GM18520 (cell line): ENCODE data around the gene ATRNL1.

Experiments
- ATAC-seq: cut with Tn5 transposase; IDR thresholded peaks from one replicate; pipeline ENCODE4 v1.9.1; 2021; ENCODE audit not compliant: unreplicated experiment

Gene ATRNL1

GRCh38 chr10:115942101-115942500, 848.9 kb downstream of the ATRNL1 start:
- no peak for ATAC-seq

GRCh38 chr10:115944538-115944937, 851.4 kb downstream of the ATRNL1 start:
- ATAC-seq: no peak

GRCh38 chr10:115945701-115946445, 852.7 kb downstream of the ATRNL1 start:
- no peak for ATAC-seq

- ATAC-seq: no peak
Measured at GRCh38 chr10:115947104-115947503, 853.9 kb downstream of the ATRNL1 start.

DNA sequence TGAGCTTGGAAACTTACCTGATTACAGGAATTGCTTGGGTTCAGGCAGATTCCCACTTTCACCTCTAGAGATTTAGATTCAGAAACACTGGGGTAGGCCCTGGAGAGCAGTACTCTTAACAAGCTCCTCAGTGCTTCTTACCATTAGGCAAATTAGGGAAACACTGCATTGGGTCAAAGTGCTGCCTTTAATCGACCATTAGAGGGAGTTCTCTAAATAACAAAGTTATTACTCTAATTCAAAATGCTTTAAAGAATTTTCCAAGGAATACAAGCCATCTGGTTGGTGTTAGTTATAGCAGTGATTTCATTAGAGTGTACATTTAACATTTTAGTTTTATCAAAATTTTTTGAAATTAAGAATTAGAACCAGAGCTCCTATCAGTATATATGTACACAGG, 855.3 kb downstream of the ATRNL1 start:
- ATAC-seq: no peak

DNA sequence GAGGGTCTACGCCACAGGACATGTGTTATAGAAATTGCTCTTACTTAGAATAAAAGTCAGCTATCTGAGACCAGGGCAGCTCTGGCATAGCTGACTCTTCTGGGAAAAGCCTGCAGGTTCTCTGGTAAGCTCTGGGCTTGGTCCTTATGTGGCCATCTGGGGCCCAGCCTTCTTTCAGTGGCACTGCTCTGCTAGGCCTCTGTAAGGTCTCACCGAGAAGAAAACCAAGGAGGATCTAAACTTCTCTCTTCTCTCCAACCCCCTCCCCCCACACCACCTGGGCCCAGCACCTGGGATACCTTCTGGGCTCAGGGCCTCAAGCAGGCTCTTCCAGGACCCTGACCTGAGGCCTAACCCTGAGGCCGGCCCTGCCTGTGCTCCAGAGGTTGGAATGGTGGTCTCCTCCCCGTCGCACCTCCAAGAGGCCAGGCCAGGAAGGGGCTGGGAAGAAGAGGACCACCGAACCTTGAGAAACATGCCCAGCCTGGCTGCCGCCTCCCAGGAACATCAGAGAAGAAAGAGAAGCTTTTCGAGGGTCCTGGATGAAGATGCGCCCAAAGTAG, 856.2 kb downstream of the ATRNL1 start:
- no peak for ATAC-seq

GRCh38 chr10:115950320-115950719, 857.2 kb downstream of the ATRNL1 start:
- no peak for ATAC-seq

- ATAC-seq: no peak
Measured at GRCh38 chr10:115951242-115951641, 858.1 kb downstream of the ATRNL1 start.

GRCh38 chr10:115953281-115953680, 860.1 kb downstream of the ATRNL1 start:
- no peak for ATAC-seq

DNA sequence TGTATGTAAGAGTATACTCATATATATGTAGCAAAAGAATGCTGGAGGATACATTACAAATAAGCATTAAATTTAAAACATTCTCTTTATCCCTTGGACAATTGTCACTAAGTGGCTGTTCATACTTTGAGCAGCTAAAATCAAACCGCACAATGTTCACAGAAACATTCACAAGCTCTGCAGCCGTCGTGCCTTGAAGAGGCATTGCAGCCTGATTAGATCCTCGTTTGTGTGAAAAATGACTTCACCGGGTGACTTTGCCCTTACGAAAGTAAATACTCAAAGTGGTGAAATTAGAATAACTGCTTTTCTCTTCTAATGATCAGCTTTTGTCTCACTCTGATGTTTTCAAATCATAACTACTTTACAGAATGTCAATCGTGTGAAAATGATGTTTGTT, 860.8 kb downstream of the ATRNL1 start:
- ATAC-seq: no peak

- ATAC-seq: no peak
Measured at GRCh38 chr10:115956225-115957011, 863.3 kb downstream of the ATRNL1 start.

GRCh38 chr10:115957012-115957399, 863.8 kb downstream of the ATRNL1 start:
- ATAC-seq: no peak

GRCh38 chr10:115957786-115958442, 864.7 kb downstream of the ATRNL1 start:
- ATAC-seq: no peak

DNA sequence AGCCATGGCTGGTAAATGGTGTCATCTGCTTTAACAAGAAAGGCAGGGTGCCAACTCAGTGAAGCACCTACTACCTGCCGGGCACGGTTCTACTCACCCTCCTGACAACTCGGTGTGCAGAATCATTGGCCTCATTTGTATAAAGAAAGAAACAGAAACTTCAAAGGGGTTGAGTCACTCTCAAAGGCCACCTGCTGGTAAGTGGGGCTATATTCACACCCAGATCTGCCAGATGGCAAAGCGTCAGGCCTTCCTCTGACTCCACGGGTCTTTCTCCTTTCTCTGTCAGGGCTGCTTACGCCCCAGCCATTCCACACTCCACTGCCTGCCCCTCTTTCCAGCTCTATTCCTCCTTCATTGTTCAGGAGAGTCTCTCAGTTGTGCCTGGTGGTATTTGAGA, 870.7 kb downstream of the ATRNL1 start:
- ATAC-seq: no peak

- ATAC-seq: no peak
Measured at GRCh38 chr10:115964827-115965226, 871.7 kb downstream of the ATRNL1 start.

DNA sequence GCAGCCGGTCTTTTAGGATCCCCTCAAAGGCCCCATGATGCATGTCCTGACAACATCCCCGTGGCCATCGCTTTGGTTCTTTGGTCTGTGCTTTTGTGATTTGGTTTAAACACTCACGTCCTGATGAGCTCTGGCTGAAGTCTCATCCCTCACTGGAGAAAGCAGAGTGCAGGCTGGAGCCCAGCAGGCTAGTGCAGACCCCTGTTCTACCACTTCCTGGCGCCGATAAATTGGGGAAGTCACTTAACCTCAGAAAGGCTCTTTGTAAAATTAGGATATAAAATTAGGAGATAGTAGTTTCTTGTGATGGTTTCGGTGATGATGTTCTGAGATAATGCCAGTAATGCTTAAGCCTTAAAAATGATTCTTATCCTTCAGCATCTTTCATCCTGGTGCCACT, 872.2 kb downstream of the ATRNL1 start:
- no peak for ATAC-seq

GRCh38 chr10:115968236-115968635, 875.1 kb downstream of the ATRNL1 start:
- no peak for ATAC-seq

- no peak for ATAC-seq
Measured at GRCh38 chr10:115969591-115969990, 876.4 kb downstream of the ATRNL1 start.

- ATAC-seq: no peak
Measured at GRCh38 chr10:115971921-115972320, 878.8 kb downstream of the ATRNL1 start.

- no peak for ATAC-seq
Measured at GRCh38 chr10:115972426-115972825, 879.3 kb downstream of the ATRNL1 start.

GRCh38 chr10:115974351-115974750, 881.2 kb downstream of the ATRNL1 start:
- ATAC-seq: no peak
